ENCODE results near the gene FAM216B.

Gene FAM216B

GRCh38 chr13:42781352-42781751 lies at the start of gene FAM216B:
Gene FAM216B, plus strand, starts transcription at chr13:42781584. Its CDS starts 2,484 bp downstream, at chr13:42784068.
- Histone ChIP-seq H3K9ac (ENCODE audit: low read length) (no peak within 1 kb of the TSS), H3K4me1 (ENCODE audit: control insufficient read depth, insufficient read depth, low read length) (peaks cover 4% of the 10 kb centered on the region), H3K9me3 (ENCODE audit: control insufficient read depth, low read length) (no peaks in the 10 kb centered on the region), H3K4me3 (ENCODE audit: low read length) (no peak within 1 kb of the TSS), H3K27me3 (ENCODE audit: control insufficient read depth, insufficient read depth, low read length) (no peaks in the 10 kb centered on the region), H3K36me3 (ENCODE audit: control insufficient read depth, insufficient read depth, low read length) (no peaks in the 10 kb centered on the region)

GRCh38 chr13:42732073-42732472 lies 49.3 kb upstream of the FAM216B start:
- H3K4me3 ChIP-seq (ENCODE audit: low read length) = no peak overlapping the region
- H3K9ac ChIP-seq (ENCODE audit: low read length) = no peak overlapping the region
- no peaks in the 10 kb centered on the region for H3K9me3 ChIP-seq (ENCODE audit: control insufficient read depth, low read length)
- H3K27me3 ChIP-seq (ENCODE audit: control insufficient read depth, insufficient read depth, low read length) = no peaks in the 10 kb centered on the region
- no peaks in the 10 kb centered on the region for H3K36me3 ChIP-seq (ENCODE audit: control insufficient read depth, insufficient read depth, low read length)
- H3K4me1 ChIP-seq (ENCODE audit: control insufficient read depth, insufficient read depth, low read length) = peaks cover 4% of the 10 kb centered on the region

GRCh38 chr13:42733046-42733445 lies 48.3 kb upstream of the FAM216B start:
- no peaks in the 10 kb centered on the region for H3K9me3 ChIP-seq (ENCODE audit: control insufficient read depth, low read length)
- no peaks in the 10 kb centered on the region for H3K36me3 ChIP-seq (ENCODE audit: control insufficient read depth, insufficient read depth, low read length)
- H3K4me1 ChIP-seq (ENCODE audit: control insufficient read depth, insufficient read depth, low read length) = peaks cover 5% of the 10 kb centered on the region
- H3K4me3 ChIP-seq (ENCODE audit: low read length) = no peak overlapping the region
- H3K27me3 ChIP-seq (ENCODE audit: control insufficient read depth, insufficient read depth, low read length) = no peaks in the 10 kb centered on the region
- H3K9ac ChIP-seq (ENCODE audit: low read length) = no peak overlapping the region

- Histone ChIP-seq H3K9ac (ENCODE audit: low read length) (no peak overlapping the region), H3K9me3 (ENCODE audit: control insufficient read depth, low read length) (no peaks in the 10 kb centered on the region), H3K36me3 (ENCODE audit: control insufficient read depth, insufficient read depth, low read length) (no peaks in the 10 kb centered on the region), H3K27me3 (ENCODE audit: control insufficient read depth, insufficient read depth, low read length) (no peaks in the 10 kb centered on the region), H3K4me3 (ENCODE audit: low read length) (no peak overlapping the region), H3K4me1 (ENCODE audit: control insufficient read depth, insufficient read depth, low read length) (peaks cover 5% of the 10 kb centered on the region)
These were observed 46.4 kb upstream of the FAM216B start for GRCh38 chr13:42735010-42735409.

- H3K4me3 ChIP-seq (ENCODE audit: low read length) = no peak overlapping the region
- H3K27me3 ChIP-seq (ENCODE audit: control insufficient read depth, insufficient read depth, low read length) = no peaks in the 10 kb centered on the region
- H3K36me3 ChIP-seq (ENCODE audit: control insufficient read depth, insufficient read depth, low read length) = no peaks in the 10 kb centered on the region
- H3K4me1 ChIP-seq (ENCODE audit: control insufficient read depth, insufficient read depth, low read length) = peaks cover 5% of the 10 kb centered on the region
- no peak overlapping the region for H3K9ac ChIP-seq (ENCODE audit: low read length)
- H3K9me3 ChIP-seq (ENCODE audit: control insufficient read depth, low read length) = no peaks in the 10 kb centered on the region
These were observed 40.6 kb upstream of the FAM216B start for GRCh38 chr13:42740753-42741152.

DNA sequence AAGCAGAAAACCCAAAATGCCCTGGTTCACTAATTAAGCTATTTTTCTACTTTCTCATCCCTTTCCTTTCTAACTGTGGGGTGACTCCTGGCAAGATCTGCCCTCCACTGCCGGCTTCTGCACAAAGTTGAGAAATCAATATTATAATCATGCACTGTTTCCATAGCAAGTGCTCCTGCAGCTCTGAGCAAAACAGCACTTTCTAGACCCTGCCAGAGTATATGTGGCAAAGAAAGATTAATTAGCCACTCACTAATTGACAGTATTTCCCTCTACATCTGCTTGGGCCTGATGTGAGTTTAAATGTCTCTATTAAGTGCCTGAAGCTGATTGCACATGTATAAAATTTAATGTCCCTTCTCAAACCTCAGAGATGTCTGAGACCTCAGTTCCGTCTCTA lies 39.5 kb upstream of the FAM216B start:
- Histone ChIP-seq H3K27me3 (ENCODE audit: control insufficient read depth, insufficient read depth, low read length) (no peaks in the 10 kb centered on the region), H3K9me3 (ENCODE audit: control insufficient read depth, low read length) (no peaks in the 10 kb centered on the region), H3K4me1 (ENCODE audit: control insufficient read depth, insufficient read depth, low read length) (peaks cover 2% of the 10 kb centered on the region), H3K36me3 (ENCODE audit: control insufficient read depth, insufficient read depth, low read length) (no peaks in the 10 kb centered on the region), H3K9ac (ENCODE audit: low read length) (no peak overlapping the region), H3K4me3 (ENCODE audit: low read length) (no peak overlapping the region)

- H3K9ac ChIP-seq (ENCODE audit: low read length) = no peak overlapping the region
These were observed 35.7 kb upstream of the FAM216B start for GRCh38 chr13:42745655-42746054.

GRCh38 chr13:42746866-42747265 lies 34.5 kb upstream of the FAM216B start:
- no peak overlapping the region for H3K9ac ChIP-seq (ENCODE audit: low read length)
- no peaks in the 10 kb centered on the region for H3K9me3 ChIP-seq (ENCODE audit: control insufficient read depth, low read length)
- H3K27me3 ChIP-seq (ENCODE audit: control insufficient read depth, insufficient read depth, low read length) = no peaks in the 10 kb centered on the region
- H3K4me3 ChIP-seq (ENCODE audit: low read length) = no peak overlapping the region
- no peaks in the 10 kb centered on the region for H3K4me1 ChIP-seq (ENCODE audit: control insufficient read depth, insufficient read depth, low read length)
- no peaks in the 10 kb centered on the region for H3K36me3 ChIP-seq (ENCODE audit: control insufficient read depth, insufficient read depth, low read length)

More at GRCh38 chr13:42745655-42746054, 35.7 kb upstream of the FAM216B start:
- no peaks in the 10 kb centered on the region for H3K4me1 ChIP-seq (ENCODE audit: control insufficient read depth, insufficient read depth, low read length)
- H3K4me3 ChIP-seq (ENCODE audit: low read length) = no peak overlapping the region
- no peaks in the 10 kb centered on the region for H3K36me3 ChIP-seq (ENCODE audit: control insufficient read depth, insufficient read depth, low read length)
- no peaks in the 10 kb centered on the region for H3K27me3 ChIP-seq (ENCODE audit: control insufficient read depth, insufficient read depth, low read length)
- no peaks in the 10 kb centered on the region for H3K9me3 ChIP-seq (ENCODE audit: control insufficient read depth, low read length)

GRCh38 chr13:42747399-42747873 lies 33.9 kb upstream of the FAM216B start:
- Histone ChIP-seq H3K27me3 (ENCODE audit: control insufficient read depth, insufficient read depth, low read length) (no peaks in the 10 kb centered on the region), H3K36me3 (ENCODE audit: control insufficient read depth, insufficient read depth, low read length) (no peaks in the 10 kb centered on the region), H3K9ac (ENCODE audit: low read length) (no peak overlapping the region), H3K4me1 (ENCODE audit: control insufficient read depth, insufficient read depth, low read length) (no peaks in the 10 kb centered on the region), H3K9me3 (ENCODE audit: control insufficient read depth, low read length) (no peaks in the 10 kb centered on the region), H3K4me3 (ENCODE audit: low read length) (no peak overlapping the region)

DNA sequence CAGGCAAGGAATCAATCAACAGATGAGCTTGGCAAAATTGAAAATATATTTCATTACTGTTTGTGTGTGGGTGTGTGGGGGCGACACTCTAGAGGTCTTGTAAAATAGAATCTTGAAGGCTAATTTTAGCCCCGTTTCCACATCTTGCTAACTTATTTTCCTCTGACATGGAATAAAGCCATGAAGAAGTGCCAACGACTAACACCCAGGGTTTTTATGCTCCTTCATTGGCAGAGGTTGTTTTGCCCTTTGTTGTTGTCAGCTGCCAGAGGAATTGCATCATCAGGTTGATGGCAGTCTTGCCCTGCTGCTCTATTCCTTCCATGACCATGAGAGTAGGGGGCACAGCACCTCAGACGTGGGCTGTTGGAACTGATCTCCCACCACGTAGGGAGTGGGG lies 30.6 kb upstream of the FAM216B start:
- H3K9ac ChIP-seq (ENCODE audit: low read length) = no peak overlapping the region
- H3K4me1 ChIP-seq (ENCODE audit: control insufficient read depth, insufficient read depth, low read length) = no peaks in the 10 kb centered on the region

DNA sequence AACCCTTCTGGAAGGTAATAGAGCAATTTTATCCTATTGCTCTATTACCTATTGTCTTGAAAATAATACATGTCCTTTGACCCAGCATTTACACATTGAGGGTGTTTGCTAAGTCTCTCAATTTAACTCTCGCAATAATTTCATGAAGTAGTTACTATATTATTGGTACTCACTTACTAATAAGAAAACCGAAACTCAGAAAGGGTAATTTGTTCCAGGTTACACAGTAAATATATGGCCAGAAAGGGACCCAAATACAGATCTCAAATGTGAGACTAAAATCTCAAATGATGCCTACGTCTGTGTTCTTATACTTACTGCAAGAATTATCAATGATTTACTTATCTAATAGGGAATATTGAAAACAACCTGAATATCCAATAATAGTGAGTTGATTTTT lies 29.7 kb upstream of the FAM216B start:
- Histone ChIP-seq H3K4me1 (ENCODE audit: control insufficient read depth, insufficient read depth, low read length) (no peaks in the 10 kb centered on the region), H3K9me3 (ENCODE audit: control insufficient read depth, low read length) (no peaks in the 10 kb centered on the region)

More for the DNA sequence above, 30.6 kb upstream of the FAM216B start:
- no peak overlapping the region for H3K4me3 ChIP-seq (ENCODE audit: low read length)
- H3K9me3 ChIP-seq (ENCODE audit: control insufficient read depth, low read length) = no peaks in the 10 kb centered on the region
- no peaks in the 10 kb centered on the region for H3K36me3 ChIP-seq (ENCODE audit: control insufficient read depth, insufficient read depth, low read length)
- H3K27me3 ChIP-seq (ENCODE audit: control insufficient read depth, insufficient read depth, low read length) = no peaks in the 10 kb centered on the region

DNA sequence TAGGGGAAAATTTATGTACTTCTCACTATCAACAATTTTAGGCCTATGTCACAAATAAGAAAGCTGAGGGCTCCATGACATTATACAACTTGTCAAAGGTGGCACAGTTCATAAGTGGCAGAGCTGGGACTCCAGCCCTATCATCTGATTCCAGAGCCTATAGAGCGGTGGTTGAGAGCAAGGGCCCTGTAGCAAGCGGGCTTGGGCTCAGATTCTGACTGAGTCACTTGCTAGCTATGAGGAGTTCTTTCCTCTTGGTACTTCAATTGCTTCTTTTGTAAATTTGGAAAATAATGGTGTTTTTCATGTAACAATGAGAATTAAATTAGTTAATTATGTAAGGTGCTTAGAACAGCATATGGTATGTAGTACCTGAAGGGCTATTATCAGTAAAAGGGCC lies 28.7 kb upstream of the FAM216B start:
- no peak overlapping the region for H3K9ac ChIP-seq (ENCODE audit: low read length)
- no peaks in the 10 kb centered on the region for H3K27me3 ChIP-seq (ENCODE audit: control insufficient read depth, insufficient read depth, low read length)
- no peaks in the 10 kb centered on the region for H3K4me1 ChIP-seq (ENCODE audit: control insufficient read depth, insufficient read depth, low read length)
- no peaks in the 10 kb centered on the region for H3K9me3 ChIP-seq (ENCODE audit: control insufficient read depth, low read length)
- no peaks in the 10 kb centered on the region for H3K36me3 ChIP-seq (ENCODE audit: control insufficient read depth, insufficient read depth, low read length)
- H3K4me3 ChIP-seq (ENCODE audit: low read length) = no peak overlapping the region

More for the DNA sequence above, 29.7 kb upstream of the FAM216B start:
- H3K27me3 ChIP-seq (ENCODE audit: control insufficient read depth, insufficient read depth, low read length) = no peaks in the 10 kb centered on the region
- no peaks in the 10 kb centered on the region for H3K36me3 ChIP-seq (ENCODE audit: control insufficient read depth, insufficient read depth, low read length)
- H3K9ac ChIP-seq (ENCODE audit: low read length) = no peak overlapping the region
- no peak overlapping the region for H3K4me3 ChIP-seq (ENCODE audit: low read length)

DNA sequence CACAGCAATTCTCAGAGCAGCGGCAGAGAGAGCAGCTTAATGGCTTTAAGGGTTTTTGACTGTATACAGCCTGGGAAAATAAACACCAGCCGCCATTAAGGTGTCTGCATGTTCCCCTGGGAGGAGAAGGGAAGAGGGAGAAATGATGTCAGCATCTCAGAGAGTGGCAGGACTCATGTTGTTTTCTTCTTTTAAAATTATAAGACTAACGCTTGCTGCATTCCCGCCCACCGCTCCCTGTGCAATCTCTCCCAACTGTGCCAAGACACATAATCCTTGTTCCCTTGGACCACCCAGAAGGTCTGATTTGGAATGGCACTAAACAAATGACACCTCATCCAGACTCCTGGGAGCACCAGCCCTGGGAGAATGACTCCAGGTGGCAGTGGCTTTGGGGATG lies 27.7 kb upstream of the FAM216B start:
- Histone ChIP-seq H3K9me3 (ENCODE audit: control insufficient read depth, low read length) (no peaks in the 10 kb centered on the region), H3K9ac (ENCODE audit: low read length) (no peak overlapping the region), H3K4me3 (ENCODE audit: low read length) (no peak overlapping the region), H3K36me3 (ENCODE audit: control insufficient read depth, insufficient read depth, low read length) (no peaks in the 10 kb centered on the region), H3K27me3 (ENCODE audit: control insufficient read depth, insufficient read depth, low read length) (no peaks in the 10 kb centered on the region), H3K4me1 (ENCODE audit: control insufficient read depth, insufficient read depth, low read length) (no peaks in the 10 kb centered on the region)
